ENCODE results near the gene MLPH.

The MLPH gene

DNA sequence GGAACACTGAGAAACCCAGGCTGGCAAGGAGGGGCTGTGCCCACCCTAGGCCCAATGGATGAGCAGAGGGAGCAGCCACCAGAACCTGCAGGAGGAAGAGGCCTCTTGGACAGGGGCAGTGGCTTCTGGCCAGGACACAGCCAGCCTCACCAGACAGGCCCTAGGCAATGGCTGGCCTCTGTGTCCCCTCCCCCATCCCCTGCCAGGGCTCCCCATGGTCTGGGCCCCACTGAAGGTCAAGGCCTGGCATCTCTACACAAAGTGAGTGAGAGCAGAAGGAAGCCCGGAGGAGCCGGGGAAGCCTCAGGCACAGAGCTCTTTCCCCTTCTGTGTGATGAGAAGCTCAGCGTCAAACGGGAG lies 85.7 kb downstream of the MLPH start:
- no peaks in the 10 kb centered on the region for H3K9me3 ChIP-seq (ENCODE audit: control insufficient read depth, low read length)
- H3K4me3 ChIP-seq (ENCODE audit: low read length), result no peak overlapping the region
- H3K4me1 ChIP-seq (ENCODE audit: control insufficient read depth, insufficient read depth, low read length), result peaks cover 31% of the 10 kb centered on the region
- no peaks in the 10 kb centered on the region for H3K27me3 ChIP-seq (ENCODE audit: control insufficient read depth, insufficient read depth, low read length)
- peak overlapping the region; percentile 35 for H3K9ac ChIP-seq (ENCODE audit: low read length)
- no peaks in the 10 kb centered on the region for H3K36me3 ChIP-seq (ENCODE audit: control insufficient read depth, insufficient read depth, low read length)

DNA sequence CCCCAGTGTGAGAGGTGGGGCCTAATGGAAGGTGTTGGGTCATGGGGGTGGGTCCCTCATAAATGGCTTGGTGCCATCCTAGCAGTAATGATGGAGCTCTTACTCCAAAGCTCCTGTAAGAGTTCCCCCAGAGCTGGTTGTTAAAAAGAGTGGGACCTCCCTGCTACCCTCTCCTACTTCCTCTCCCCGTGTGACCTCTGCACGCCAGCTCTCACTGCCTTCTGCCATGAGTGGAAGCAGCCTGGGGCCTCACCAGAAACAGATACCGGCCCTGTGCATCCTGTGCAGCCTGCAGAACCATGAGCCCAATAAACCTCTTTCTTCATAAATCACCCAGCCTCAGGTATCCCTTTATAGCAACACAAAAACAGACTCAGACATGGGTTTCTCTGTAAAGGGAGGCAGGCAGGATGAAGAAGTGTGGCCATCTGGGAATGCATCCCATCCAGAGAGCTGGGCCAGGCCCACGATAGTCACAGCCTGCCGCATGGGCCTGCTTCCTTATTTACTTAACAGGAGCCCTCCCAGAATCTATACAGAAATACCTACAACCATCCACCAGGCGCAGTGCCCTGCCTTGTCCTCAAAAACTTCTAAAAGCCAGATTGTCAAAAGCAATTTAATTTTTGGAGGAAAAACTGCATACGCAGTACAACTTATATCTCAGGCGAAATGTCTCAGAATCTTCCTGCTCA lies 86.8 kb downstream of the MLPH start:
- Histone ChIP-seq H3K9ac (ENCODE audit: low read length) (no peak overlapping the region), H3K4me1 (ENCODE audit: control insufficient read depth, insufficient read depth, low read length) (peaks cover 31% of the 10 kb centered on the region), H3K9me3 (ENCODE audit: control insufficient read depth, low read length) (no peaks in the 10 kb centered on the region), H3K27me3 (ENCODE audit: control insufficient read depth, insufficient read depth, low read length) (no peaks in the 10 kb centered on the region), H3K36me3 (ENCODE audit: control insufficient read depth, insufficient read depth, low read length) (no peaks in the 10 kb centered on the region), H3K4me3 (ENCODE audit: low read length) (no peak overlapping the region)

DNA sequence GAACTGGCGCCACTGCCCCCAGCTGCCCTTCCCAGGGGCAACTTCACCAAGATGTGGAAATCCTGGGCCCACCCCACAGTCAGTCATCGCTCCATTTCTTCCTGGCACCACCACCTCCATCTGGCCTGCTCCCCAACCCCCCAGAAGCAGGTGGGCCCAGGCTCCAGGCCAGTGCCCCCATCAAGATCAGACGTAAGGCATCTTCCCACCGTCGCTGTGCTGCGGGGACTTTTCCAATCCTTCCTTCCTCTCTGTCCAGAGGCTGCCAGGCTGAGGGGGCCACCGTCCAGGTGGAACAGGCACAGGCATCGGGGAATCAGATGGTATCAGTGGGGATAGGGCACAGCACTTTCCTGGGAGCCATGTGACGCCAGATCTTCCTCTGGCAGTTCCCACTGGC lies 87.4 kb downstream of the MLPH start:
- no peaks in the 10 kb centered on the region for H3K36me3 ChIP-seq (ENCODE audit: control insufficient read depth, insufficient read depth, low read length)

DNA sequence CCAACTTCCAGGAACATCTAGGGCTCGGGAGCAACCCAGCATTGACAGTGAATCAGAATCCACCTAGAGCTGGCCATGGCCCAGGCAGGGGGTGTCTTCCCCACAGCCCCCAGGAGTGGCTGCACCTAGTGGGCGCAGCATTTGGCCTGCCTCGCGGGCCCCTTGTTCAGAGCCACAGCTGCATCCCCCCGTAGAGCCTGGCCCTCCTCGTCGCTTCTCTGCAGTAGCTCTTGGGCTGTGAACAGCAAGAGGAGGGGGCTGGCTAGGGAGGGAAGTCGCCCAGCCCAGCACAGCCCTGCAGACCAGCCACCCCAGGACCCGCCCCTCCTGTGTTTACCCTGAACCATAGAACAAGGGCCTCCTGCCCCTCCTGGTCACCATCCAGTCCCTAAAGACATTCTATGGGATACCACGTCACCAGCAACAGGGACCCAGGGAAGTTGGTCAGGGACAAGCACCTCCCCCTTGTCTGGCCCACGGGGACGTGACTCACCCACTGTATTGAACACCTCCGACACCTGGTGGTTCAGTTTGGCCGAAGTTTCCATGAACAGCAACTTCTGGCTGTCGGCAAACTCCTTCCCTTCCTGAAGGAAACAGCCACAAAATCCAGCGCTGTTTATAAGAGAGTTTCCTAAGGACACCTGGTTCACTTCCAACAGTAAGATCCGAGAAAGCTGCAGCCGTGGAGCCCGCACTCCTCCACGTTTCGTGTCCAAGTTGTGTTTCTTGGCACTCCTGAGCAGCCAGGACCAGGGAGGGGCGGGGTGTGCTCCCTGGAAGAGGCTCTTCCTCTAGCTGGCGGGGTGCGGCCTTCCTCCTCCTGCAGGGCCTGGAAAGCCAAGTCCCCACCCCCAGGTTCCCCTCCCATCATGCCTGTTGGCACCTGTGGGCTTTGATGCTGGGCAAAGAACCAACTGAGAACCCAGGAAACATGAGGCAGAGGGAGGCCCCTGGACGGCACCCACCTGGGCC lies 88.1 kb downstream of the MLPH start:
- no peak overlapping the region for H3K4me3 ChIP-seq (ENCODE audit: low read length)
- no peaks in the 10 kb centered on the region for H3K9me3 ChIP-seq (ENCODE audit: control insufficient read depth, low read length)
- peak overlapping the region; percentile 2 for H3K9ac ChIP-seq (ENCODE audit: low read length)
- no peaks in the 10 kb centered on the region for H3K36me3 ChIP-seq (ENCODE audit: control insufficient read depth, insufficient read depth, low read length)
- peaks cover 31% of the 10 kb centered on the region for H3K4me1 ChIP-seq (ENCODE audit: control insufficient read depth, insufficient read depth, low read length)
- H3K27me3 ChIP-seq (ENCODE audit: control insufficient read depth, insufficient read depth, low read length), result no peaks in the 10 kb centered on the region

More for the DNA sequence above, 87.4 kb downstream of the MLPH start:
- Histone ChIP-seq H3K27me3 (ENCODE audit: control insufficient read depth, insufficient read depth, low read length) (no peaks in the 10 kb centered on the region), H3K9ac (ENCODE audit: low read length) (no peak overlapping the region), H3K4me1 (ENCODE audit: control insufficient read depth, insufficient read depth, low read length) (peaks cover 31% of the 10 kb centered on the region), H3K9me3 (ENCODE audit: control insufficient read depth, low read length) (no peaks in the 10 kb centered on the region), H3K4me3 (ENCODE audit: low read length) (no peak overlapping the region)

DNA sequence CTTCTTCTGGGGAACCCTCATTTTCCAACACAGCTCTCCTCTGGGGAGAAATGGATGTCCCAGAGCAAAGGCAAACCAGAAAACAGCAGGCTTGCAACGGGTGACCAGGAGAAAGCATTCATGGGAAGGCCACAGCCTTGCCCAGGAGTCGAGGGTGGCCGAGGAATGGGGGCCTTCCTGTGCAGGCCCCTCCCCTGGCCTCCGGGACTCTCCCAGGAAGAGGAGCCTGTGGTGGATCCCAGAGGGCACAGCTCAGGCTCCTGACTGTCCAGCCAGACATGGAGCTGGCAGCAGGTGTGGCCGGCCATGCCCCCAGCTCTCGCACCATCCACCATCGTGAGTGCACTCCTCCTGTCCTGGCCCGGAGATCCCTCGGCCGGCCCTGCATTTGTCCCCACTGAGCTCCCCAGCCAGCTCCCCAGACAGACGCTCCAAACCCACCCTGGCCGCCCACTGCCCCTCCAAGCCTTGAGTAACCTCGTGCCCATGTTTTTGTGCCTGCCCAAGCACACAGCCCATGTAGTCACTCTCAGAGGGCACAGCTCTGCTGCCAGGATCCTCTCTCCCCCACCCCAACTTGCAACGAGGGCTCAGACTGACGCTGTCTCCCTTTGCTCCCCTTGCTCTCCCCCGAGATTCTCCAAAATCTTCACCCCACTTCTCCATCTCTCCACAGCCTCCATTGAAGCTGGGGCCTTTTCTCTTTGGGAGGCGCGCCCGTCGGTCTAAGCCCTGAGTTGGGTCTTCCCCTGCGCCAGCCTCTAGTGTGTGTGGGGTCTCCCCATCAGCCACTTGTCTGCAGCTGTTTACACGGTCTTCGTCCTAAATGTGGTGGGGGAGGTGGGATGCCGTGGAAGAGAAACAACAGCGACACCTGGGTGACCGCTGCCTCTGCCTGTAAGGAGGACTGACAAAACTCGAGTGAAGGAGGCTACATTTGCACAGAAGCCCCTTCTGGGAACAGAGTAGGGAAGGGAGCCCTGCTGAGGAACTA lies 89.1 kb downstream of the MLPH start:
- no peaks in the 10 kb centered on the region for H3K9me3 ChIP-seq (ENCODE audit: control insufficient read depth, low read length)
- H3K4me3 ChIP-seq (ENCODE audit: low read length), result no peak overlapping the region
- no peak overlapping the region for H3K9ac ChIP-seq (ENCODE audit: low read length)
- no peaks in the 10 kb centered on the region for H3K27me3 ChIP-seq (ENCODE audit: control insufficient read depth, insufficient read depth, low read length)
- H3K4me1 ChIP-seq (ENCODE audit: control insufficient read depth, insufficient read depth, low read length), result peaks cover 31% of the 10 kb centered on the region
- no peaks in the 10 kb centered on the region for H3K36me3 ChIP-seq (ENCODE audit: control insufficient read depth, insufficient read depth, low read length)

DNA sequence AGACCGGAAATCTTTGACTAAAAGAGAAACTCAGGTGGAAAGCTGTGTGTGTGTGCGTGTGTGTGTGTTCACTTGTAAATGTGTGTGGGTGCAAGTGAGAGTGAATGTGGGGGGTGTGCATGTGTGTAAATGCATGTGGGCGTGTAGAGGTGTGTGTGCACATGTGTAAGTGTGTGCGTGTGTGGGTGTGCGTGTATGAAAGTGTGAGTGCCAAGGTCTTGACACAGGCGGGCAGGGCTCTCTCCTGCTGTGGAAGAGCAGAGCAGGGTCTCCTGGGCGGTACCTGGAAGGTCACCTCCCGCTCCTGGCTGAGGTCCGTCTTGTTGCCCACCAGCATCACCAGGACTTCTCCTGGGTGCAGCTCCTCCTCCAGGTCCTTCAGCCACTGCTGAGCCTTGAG lies 89.9 kb downstream of the MLPH start:
- no peaks in the 10 kb centered on the region for H3K27me3 ChIP-seq (ENCODE audit: control insufficient read depth, insufficient read depth, low read length)
- peaks cover 32% of the 10 kb centered on the region for H3K4me1 ChIP-seq (ENCODE audit: control insufficient read depth, insufficient read depth, low read length)
- H3K4me3 ChIP-seq (ENCODE audit: low read length), result no peak overlapping the region
- H3K36me3 ChIP-seq (ENCODE audit: control insufficient read depth, insufficient read depth, low read length), result no peaks in the 10 kb centered on the region
- no peak overlapping the region for H3K9ac ChIP-seq (ENCODE audit: low read length)
- no peaks in the 10 kb centered on the region for H3K9me3 ChIP-seq (ENCODE audit: control insufficient read depth, low read length)

DNA sequence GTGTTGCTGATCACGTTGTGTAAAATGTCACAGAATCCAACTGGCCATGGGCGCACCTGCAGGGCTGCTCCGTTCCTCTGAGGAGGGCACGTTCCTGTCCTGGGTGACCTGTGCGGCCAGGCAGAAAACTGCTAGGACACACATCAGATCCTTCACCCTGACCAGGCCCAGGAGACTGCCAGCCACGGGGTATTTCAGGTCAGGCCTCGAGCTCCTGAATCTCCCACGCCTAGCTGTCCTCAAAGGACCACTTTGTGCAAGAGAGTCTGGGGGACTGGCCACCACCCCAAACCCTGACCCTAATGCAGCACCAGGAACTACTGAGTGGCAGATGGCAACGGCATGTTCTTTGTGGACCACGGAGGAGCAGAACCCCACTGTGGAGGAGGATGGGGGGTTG lies 90.4 kb downstream of the MLPH start:
- Histone ChIP-seq H3K4me1 (ENCODE audit: control insufficient read depth, insufficient read depth, low read length) (peaks cover 32% of the 10 kb centered on the region), H3K36me3 (ENCODE audit: control insufficient read depth, insufficient read depth, low read length) (no peaks in the 10 kb centered on the region), H3K9me3 (ENCODE audit: control insufficient read depth, low read length) (no peaks in the 10 kb centered on the region), H3K27me3 (ENCODE audit: control insufficient read depth, insufficient read depth, low read length) (no peaks in the 10 kb centered on the region), H3K4me3 (ENCODE audit: low read length) (no peak overlapping the region), H3K9ac (ENCODE audit: low read length) (no peak overlapping the region)

DNA sequence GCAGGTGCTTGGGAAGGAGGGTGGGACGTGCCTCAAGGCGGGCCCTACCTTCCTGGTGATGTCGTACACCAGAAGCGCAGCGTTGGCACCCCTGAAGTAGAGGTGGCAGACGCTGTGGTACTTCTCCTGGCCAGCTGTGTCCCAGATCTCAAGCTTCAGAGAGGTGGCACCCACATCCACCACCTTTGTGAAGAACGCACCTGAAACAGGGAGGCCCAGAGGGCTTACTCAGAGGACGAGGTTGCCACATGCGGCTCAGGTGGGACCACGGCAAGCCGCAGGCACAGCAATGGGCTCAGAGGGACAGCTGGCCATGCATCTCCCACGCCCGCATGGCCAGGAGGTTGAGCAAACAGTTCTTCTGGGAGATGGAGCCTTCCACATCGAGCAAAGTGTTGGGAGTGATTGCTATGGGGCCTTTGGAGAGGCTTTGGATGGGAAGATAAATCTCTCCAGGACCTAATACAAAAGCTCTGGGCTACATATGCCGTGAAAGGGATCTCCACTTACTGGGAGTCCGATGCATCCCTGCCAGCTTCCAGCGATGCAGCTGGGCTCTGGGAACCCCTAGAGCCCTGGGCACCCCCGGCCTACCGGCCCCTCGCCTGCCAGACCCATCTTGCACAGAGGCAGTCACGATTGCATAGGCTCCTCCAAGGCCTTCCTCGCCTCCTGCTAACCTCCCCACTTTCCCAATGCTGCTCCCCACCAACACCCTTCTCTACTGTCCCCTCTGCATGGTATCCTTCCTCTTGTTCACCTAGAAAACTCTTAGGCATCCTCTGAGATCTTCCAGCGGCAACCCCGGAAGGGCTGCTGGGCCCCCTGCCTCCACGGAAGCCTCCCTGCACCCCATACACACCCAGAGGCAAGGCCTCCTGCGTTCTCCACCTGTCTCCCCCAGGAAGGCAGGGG lies 91.2 kb downstream of the MLPH start:
- H3K27me3 ChIP-seq (ENCODE audit: control insufficient read depth, insufficient read depth, low read length), result no peaks in the 10 kb centered on the region
- H3K9ac ChIP-seq (ENCODE audit: low read length), result no peak overlapping the region
- no peaks in the 10 kb centered on the region for H3K9me3 ChIP-seq (ENCODE audit: control insufficient read depth, low read length)
- no peaks in the 10 kb centered on the region for H3K36me3 ChIP-seq (ENCODE audit: control insufficient read depth, insufficient read depth, low read length)
- no peak overlapping the region for H3K4me3 ChIP-seq (ENCODE audit: low read length)
- H3K4me1 ChIP-seq (ENCODE audit: control insufficient read depth, insufficient read depth, low read length), result peaks cover 29% of the 10 kb centered on the region

DNA sequence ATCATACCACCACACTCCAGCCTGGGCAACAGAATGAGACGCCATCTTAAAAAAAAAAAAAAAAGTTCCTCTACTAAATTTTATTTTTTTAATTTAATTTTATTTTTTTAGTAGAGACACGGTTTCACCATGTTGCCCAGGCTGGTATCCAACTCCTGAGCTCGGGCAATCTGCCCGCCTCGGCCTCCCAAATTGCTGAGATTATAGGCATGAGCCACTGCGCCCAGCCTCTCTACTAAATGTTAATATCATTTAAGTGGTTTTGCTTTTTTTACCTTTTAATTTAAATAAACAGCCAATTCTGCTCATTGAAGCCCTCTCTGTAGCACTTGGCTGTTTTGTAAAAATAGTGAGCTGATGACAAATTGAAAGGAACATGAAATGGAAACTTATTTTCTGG lies 94.3 kb downstream of the MLPH start:
- H3K27me3 ChIP-seq (ENCODE audit: control insufficient read depth, insufficient read depth, low read length), result no peaks in the 10 kb centered on the region
- H3K4me3 ChIP-seq (ENCODE audit: low read length), result no peak overlapping the region
- H3K4me1 ChIP-seq (ENCODE audit: control insufficient read depth, insufficient read depth, low read length), result peaks cover 11% of the 10 kb centered on the region
- no peak overlapping the region for H3K9ac ChIP-seq (ENCODE audit: low read length)
- H3K9me3 ChIP-seq (ENCODE audit: control insufficient read depth, low read length), result no peaks in the 10 kb centered on the region
- no peaks in the 10 kb centered on the region for H3K36me3 ChIP-seq (ENCODE audit: control insufficient read depth, insufficient read depth, low read length)

DNA sequence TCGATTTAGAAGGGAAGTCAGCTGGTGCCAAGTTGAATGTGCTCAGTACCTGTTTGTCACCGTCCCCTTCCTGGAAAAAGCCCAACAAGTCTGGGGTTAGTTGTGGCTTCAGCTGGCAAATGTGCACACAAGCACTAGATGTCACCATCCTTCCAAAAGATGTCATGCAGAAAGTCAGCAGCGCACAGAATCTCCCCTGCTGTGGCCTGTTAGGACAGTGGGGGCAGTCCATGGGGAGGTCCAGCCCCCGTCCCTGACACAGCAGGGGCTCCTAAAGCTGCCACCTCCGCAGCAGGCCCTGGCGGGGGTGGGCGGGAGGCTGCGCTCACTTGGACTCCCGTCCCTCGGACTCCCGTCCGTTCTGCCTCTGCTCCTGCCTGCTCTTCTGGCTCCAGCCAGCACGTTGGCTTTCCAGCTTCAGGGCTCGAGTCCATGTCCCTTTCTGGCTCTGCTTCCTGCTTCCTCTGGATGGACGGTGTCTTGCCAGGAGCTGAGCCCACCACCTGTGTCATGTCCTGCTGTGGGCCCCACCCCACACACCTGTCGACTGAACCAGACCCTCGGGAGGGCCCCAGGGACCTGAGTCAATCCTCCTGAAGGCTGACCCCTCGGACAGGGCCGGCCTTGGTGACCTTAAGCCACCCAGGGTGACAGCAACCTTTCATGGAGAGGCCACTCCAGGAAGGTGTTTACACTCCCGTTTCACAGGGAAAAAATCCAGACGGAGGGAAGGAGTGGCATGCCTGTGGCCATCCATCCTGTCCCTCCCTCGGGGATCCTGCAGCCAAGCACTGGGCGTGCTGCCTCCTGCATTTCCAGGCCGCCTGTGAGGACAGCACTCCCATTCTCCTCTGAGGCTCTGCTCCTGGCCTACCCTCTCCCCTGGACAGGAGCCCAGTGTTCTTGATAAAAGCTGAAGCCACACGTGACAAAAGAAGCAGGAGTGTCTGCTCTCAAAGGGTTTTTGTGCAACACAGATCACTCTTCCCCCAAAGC lies 95.0 kb downstream of the MLPH start:
- no peak overlapping the region for H3K4me3 ChIP-seq (ENCODE audit: low read length)

More for the DNA sequence above, 95.0 kb downstream of the MLPH start:
- H3K36me3 ChIP-seq (ENCODE audit: control insufficient read depth, insufficient read depth, low read length), result no peaks in the 10 kb centered on the region
- H3K9me3 ChIP-seq (ENCODE audit: control insufficient read depth, low read length), result no peaks in the 10 kb centered on the region
- peaks cover 11% of the 10 kb centered on the region for H3K4me1 ChIP-seq (ENCODE audit: control insufficient read depth, insufficient read depth, low read length)
- H3K9ac ChIP-seq (ENCODE audit: low read length), result no peak overlapping the region
- no peaks in the 10 kb centered on the region for H3K27me3 ChIP-seq (ENCODE audit: control insufficient read depth, insufficient read depth, low read length)

Measured in mucosa of stomach (tissue), 1 donor.